RPMI7951 (cell line): Measurements from ENCODE around the gene EHBP1L1. TPM values are rescaled to one million over a fixed set of nuclear protein-coding genes. Genes with fewer than 3 reads are reported as not detected.

ENCODE experiments used
- DNase-seq: peaks from one replicate; pipeline ENCODE4 v3.0.0-alpha.2; 2012; ENCODE audit warnings: low read depth
- total RNA-seq: library from RNA; depleted of rRNA; stranded (reverse); fragments of >200 nt; shearing (Covaris generic); gene quantifications from 2 replicates; pipeline ENCODE4 v1.2.3, GENCODE V29; 2014

EHBP1L1 gene
- total RNA-seq, 1 experiment from 2014 or later: 22.8 TPM

DNA sequence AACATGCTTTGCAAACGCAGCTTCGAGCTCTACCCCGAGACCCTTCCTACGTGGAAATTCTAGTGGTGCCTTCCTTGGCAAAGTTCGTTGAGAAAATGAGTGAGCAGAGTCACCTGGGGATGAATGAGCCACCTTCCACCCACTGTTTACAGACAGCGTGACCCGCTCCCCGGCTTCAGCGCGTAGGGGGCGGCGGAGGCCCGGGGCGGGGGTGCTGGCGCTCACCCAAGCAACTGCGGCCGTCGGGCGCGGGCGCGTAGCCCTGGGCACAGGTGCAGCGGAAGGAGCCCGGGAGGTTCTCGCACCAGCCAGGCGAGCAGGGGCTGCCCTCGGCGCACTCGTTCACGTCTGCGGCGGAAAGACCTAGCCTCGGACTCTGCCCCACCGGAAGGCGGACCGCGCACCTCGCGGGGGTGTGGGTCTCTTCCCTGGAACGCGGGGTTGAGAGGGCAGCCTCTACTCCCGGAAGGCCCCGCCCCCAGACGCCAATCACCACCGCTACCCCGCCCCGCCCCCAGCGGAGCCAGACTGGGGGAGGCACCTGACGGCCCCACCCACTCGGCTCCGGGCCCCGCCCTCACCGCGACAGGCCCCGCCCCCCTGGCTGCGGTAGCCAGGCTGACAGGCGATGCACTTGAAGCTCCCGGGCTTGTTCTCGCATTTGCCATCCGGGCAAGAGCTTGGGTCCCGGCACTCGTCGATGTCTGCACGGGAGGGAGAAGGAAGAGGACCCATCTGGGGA lies 29.5 kb upstream of the EHBP1L1 start:
- DNase-seq: no peak

DNA sequence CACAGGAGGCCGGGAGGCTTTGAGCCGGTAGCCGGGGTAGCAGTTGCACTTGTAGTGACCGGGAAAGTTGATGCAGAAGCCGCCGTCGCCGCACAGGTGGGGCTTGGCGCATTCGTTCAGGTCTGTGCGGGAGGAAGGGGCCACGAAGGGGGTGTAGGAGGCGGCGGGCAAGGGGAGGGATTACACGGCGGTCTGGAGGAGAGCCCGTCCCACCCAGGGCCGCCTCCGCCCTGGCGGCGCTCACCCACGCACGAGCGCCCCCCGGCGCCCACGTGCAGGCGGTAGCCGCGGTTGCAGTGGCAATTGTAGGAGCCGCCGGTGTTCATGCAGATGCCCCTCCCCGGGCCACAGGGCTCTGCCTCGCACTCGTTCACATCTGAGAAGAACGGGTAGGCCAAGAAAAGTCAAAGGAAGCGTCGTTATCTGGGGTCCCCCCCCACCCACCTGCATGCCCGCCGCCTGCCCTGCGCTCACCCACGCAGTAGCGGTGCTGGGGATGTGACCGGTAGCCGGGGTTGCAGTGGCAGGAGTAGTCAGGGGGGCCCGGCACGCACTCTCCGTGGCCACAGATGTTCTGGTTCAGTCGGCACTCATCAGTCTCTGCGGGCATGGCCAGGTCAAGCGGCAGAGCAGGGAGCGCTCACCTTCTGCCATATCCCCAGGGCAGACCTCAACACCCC lies 28.3 kb upstream of the EHBP1L1 start:
- no peak for DNase-seq

DNA sequence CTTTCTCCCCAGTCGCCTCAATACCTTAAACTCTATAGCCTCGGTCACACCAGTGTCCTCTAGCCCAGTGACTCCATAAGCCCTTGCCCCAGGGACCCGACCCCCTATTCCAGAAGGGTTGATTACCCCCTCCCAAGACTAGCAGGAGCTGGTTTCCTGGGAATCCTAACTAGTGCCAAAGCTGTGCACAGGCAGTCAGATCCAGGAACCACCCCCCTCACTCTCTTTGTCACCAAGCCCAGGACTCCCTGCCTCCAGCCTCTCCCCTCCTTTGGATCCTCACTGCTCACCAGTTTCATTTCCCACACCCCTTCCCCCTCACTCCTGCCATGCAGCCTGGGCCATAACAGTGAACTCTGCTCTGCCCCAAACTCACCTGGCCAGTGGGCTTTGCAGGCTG lies 27.5 kb upstream of the EHBP1L1 start:
- no peak for DNase-seq

DNA sequence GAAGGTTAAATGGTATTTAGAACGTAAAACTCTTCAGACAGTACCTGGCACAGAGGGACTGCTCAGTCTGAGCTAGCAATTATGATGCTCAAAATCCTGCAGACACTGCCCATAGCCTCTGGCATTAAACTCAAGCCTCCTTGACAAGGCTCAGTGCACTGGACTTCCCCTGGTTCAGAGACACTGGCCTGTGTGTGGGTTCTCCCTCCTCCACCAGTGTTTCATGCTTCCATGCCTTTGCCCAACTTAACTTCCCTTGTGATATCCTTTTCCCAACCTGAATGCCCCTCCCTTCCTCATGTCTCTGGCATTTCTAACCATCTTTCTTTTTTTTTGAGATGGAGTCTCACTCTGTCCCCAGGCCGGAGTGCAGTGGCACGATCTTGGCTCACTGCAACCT lies 26.8 kb upstream of the EHBP1L1 start:
- DNase-seq: no peak

DNA sequence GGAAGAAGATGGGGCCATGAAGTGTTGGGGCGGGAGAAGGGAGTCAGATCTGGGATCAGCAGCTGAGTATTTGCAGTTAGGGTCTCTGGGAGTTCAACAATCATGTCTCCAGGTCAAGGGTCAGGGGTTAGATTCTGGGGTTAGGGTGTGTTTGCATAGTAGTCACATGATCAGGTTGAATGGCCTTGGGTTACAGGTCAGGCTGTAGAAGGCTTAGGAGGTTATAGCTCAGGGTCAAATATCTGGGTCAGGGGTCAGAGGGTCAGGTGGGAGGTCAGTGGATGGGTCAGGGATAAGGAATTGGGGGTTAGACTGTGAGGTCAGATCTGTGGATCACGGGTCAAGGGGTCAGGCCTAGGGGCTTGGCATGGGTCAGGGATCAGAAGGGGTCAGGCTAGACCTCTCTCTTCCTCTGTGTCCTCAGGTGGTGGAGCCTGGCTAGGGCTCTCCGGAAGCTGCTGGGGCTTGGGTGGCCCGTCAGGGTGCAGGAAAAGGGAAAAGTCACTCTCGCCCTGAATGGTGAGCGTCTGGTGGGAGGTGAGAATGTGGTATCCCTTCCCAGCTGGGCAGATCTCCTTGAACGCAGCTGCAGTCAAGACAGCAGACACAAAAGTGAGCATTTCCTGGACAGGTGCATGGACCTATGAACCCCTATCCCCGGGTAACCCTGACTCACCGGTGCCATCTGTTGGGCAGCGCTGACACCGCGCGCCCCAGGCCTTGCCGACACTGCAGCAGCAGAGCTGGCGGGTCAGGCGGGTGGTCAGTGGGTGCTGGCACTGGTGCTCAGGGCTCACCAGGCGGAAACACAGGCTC lies 24.1 kb upstream of the EHBP1L1 start:
- DNase-seq: no peak

DNA sequence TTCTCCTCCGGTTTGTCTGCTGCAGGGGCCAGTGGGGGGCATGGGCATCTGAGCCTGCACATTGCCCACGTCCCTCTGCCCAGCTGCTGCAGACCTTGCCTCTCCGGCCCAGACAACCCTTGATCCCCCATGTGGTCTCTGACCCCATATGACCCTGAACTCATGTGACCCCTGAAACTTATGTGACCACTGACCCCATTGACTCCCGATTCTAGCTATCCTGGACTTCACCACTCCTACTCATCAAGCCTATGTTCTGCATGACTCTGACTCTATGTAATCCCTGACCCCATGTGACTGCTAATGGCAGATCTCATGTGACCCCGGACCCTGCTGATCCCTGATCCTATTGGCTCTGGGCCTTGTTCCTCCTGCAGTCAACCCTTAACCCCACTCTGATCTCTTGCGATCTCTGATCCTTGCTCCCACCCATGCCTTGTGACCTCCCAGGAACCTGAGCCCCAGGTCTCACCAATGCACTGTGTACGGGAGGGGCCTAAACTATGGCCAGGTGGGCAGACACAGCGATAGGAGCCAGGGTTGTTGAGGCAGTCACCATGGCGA lies 23.4 kb upstream of the EHBP1L1 start:
- no peak for DNase-seq

DNA sequence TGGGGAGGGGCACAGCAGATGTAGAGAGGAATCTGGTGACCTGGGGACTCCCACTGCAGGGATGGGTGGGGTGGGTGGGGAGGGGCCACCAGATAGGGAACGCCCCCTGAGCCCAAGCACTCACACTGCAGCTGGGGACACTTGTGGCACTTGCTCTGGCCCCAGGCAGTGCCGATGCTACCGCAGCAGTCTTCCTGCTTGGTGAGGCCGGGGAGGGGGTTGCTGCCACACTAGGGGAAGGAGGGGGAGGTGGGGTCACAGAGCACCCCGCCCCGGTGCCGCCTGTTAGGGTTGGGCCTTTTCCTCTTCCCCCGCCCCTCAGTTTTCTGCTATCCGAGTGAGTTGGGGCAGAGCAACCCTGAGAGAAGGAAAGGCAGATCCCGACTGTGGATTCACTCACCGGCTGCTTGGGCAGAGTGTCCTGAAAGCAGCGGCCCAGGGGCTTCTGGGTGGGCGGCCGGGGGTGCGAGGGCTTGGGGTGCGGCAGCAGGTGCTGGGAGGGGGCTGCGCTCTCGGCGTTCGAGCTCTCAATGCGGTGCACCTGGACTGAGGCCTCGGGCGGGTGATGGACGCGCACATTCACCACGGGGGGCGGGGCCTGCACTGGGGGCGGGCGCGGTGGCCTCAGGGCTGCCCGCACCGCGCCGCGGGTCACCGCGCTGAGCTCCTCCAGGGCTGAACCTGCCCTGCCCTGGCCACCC lies 22.4 kb upstream of the EHBP1L1 start:
- DNase-seq: no peak

DNA sequence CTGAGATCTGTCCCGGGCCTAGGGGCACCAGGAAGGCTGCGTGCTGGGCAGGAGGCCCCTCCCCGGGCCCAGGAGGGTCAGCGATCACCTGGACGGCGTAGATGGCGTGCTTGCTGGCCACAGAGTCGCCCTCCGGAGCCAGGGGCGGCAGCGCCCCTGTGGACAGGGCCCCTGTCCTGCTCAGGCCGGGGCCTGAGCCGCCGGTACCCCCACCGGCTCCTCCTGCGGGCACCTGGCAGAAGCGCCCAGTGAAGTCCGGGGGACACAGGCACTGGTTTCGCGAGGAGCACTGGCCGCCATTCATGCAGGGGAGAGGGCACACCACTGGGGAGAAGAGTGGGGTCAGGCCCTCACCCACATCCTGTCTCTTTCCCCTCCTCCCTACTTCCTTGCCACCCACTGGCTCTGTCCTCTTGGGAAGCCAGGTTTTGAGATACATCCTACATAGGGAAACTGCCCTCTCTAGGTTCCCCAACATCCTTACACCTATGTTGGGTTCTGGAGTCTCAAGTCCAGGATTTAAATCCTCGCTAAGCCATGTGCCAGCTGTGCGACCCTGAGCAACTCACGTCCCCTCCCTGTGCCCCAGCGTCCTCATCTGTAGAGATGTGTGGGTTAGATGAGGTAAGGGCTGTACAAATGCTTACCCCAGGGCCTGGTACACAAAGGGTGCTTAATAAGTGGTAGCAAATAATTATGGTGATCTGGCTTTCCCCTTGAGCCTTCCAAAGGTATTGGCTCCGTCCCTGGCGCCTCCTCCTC lies 21.6 kb upstream of the EHBP1L1 start:
- DNase-seq: no peak

DNA sequence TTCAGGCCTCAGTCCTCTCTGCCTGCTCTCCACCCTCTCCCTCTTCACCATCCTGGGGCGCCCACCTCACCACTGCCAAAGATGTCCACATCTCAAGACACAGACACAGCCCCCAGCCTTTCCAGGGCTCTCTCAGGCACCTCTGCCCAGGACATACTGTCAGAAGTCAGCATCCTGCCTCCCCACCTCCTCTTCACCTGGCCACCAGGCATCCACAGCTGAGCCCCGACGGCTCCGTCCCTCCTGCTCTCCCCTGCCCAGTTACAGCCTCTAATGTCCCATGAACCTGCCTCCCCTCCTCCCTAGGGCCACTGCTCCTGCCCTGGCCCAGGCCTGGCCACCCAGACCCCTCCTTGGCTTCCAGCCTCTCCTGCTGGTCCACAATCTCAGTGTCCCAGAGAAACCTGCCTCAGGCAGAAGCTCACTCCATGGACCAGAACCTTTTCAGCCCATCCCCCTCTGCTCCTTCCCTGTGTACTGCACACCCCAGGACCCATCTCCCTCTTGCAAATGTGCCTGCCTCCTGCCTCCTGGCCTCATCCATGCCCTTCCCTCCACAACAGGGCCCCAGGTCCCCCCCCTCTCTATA lies 20.9 kb upstream of the EHBP1L1 start:
- no peak for DNase-seq

DNA sequence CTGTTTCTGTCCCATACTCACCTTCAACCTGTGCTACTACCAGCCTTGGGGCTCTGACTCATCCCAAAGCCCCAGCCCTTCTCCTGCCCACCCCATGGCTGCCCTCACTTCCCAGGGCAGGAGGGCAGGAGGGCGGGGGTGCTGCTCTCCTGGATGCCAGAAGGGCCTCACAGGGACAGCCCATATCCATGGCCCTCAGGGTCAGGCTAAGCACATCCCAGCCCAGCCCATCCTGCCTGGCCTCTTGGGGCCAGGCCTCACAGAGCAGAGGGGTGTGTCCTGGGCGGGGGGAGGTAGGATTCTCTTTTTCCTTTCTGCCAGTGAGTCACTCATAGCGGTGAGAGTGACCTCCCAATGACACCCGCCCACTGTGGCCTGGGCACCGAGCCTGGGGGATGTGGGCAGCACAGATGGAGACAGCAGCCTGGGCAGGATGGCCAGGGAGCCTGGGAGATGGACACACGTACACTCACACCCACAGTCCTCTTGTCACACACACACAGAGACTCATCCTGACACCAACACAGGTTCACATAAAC lies 20.1 kb upstream of the EHBP1L1 start:
- peak; percentile 99 for DNase-seq

DNA sequence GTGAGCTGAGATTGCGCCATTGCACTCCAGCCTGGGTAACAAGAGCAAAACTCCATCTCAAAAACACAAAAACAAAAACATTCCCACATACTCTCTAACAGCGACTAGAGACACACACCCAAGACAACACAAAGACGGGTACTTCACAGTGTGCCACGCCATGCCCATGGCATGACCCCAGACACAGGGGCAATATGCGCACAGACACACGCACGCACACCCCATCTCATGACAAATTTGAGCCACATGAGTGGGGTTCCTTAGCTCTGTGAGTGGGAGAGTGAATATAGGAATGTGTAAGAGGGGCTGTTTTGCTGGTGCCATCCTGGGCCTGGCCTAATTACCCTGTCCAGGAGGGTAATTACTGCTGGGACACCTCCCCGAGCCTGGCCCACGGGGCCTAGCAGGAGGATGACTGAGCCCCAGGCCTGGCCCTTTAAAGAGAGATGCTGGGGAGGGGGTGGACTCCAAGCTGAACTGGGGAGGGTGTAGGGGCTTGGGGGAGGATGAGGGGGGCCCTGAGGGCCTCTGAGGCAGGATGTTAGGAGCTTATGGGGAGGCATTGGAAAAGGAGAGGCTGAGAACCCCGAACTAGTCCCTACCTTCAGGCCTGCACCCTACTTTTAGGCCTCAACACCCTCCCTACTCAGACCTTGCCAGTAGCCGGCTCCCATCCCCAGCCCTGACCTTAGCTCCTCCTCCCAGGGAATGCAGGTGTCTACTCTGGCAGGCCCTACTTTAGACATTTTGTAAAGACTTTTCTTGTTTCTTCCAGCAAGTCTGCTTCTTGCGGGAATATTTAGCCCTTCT lies 19.2 kb upstream of the EHBP1L1 start:
- no peak for DNase-seq

DNA sequence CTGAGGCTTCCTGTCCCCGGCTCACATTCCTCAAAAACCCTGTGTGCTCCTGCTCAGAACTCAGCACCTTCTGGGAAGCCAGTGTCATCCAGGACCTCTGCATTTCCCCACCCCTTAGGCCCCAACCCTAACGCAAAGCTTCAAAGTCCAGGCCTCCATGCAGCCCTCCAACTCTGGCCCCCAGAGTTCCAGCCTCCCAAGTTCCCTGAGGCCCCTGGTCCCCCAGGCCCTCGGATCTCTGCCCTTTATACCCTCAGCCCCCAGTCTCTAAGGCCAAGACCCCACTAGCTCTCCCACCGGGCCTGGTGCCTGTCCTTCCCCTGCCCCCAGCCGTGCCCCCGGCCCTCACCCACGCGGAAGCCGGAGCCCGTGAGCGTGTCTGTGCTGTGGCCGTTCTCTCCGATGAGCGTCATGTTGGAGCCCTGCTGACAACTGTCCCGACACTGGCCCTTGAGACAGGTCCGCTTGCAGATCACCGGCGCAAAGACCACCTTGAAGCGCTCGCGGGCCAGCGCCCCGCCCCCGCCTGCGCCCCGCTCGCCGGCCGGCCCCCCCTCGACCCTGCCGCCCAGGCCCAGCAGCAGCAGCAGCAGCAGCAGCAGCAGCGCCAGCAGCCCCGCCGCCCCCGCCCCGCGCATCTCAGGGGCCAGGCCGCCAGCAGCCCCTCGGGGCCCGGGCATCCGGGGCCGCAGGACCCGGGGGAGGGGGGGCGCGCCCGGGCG lies 18.4 kb upstream of the EHBP1L1 start:
- DNase-seq: no peak

DNA sequence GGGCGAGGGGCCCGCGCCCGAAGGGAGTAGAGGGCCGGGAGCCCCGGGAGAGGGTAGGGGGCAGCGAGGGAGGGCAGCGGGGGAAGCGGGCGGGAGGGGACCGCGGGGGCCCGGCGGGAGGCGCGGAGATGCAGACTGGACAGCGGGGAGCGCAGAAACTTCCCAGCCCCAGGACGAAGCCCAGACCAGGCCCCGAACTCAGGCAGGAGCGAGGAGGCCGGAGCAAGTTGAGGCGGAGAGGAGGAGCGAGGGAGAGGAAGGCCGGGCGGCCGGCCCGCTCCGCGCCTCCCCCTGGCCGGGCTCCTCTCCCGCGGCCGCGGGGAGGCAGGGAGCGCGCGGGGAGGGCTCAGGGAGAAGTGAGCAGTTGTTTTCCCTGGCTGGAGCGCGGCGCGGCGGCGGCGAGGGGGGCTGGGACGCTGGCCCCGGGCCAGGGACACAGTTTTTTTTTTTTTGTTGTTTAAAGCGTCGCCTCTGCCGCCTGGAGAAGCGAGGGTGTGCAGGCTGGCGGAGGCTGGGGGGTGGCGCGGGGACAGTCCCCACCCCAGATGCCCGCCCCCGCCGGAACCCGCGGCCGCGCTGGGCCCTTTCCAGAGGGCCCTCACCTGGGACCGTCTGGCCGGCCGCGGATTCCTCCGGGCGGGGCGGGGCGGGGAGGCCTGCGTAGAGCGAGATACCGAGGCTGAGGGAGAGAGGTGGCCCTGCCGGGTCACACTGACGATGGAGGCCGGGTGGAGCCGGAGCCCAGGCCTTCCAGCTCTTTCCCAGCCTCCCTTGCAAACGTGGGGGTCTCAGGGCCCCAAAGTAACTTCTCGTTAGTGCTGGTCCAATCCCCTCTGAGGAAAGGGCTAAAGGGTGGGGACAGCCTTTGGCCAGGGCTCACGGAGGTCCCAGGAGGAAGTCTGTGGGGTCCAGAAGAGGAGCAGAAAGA lies 17.6 kb upstream of the EHBP1L1 start, which contains the start of gene LTBP3:
LTBP3 (minus strand) TSS at position 358 of the 928 bp plus-strand sequence. CDS start 400 bp downstream, outside the sequence.
- DNase-seq: peak; percentile 85

DNA sequence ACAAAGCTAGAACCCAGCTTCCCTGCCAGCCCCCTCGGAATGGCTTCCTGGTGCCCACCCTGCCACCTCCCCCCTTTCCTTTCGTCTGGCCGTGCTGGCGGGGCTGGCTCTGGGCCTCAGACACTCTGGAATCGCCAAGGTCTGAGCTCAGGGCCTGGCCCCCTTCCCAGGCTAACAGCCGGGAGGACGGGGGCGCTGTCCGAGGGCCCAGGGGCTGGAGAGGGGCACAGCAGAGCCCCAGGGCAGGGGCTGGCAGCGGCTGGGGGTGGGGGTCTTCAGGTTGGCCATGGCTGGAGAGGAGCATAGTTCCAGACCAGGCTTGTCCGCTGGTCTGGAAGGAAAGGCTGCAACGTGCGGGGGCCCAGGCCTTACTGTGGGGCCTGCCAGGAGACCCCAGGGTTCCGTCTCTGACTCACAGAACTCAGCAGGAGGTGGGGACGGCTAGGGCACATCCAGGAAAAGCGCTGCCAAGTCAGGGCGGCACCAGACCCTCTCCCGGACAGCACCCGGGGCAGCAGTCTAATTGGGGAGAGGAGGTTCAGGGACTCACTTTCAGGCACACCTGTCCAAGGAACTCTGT lies 16.8 kb upstream of the EHBP1L1 start:
- no peak for DNase-seq

DNA sequence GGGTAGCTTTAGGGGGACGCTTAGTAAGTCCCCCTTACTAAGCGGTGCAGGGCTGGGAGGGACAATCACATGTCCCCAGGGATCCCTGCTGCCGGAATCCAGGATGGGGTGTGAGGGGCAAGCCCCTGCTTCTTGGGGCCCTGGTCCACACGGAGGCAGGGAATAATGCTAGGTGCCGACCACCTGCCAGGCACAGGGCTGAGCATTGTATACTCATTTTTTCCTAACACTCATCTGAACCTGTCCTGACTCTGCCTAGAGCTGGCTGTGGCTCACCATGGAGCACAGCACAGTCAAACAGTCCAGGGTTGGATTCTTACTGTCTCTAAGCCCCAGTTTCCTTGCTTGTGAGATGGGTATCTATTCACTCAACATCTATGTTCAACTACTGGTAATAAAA lies 16.3 kb upstream of the EHBP1L1 start:
- no peak for DNase-seq

DNA sequence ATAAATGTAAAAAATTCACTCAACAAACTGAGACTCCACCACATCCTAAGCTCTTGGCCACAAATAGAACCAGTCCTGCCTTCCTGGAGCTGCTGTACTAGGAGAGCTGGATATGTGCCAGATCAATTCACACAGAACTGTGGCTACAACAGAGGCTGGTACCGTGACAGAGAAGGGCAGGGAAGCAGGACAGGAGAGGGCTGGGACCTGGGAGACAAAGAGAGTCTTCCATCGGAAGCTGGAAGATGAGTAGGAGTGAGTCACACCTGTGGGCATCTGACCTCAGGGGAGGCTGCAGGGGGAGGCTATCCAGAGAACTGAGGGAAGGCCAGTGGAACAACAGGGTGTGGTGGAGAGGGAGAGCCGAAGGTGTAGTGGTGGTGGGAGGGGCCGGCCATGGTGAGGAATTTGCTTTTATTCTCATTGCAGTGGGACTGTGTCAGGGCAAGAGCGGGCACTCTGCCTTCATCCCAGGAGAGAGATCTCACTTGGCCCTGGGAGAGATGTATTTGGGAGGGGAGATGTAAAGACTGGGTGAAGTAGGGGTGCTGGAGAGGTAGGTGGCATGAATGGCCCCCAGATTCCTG lies 15.8 kb upstream of the EHBP1L1 start:
- DNase-seq: peak; percentile 87
